Erythroblast (primary cell): ENCODE data around the gene FNDC3B.

Experiments
- GATA1 ChIP-seq: IDR thresholded peaks from 2 replicates; pipeline ENCODE4 v1.6.1; 2011; ENCODE audit warnings: low read depth, mild to moderate bottlenecking, control low read depth, low read length, moderate library complexity
- POLR2A ChIP-seq: IDR thresholded peaks from 2 replicates; pipeline ENCODE4 v1.6.1; 2011; ENCODE audit warnings: mild to moderate bottlenecking, low read length

GRCh38 chr3:172216911-172217310 is 177.5 kb downstream of the FNDC3B start:
- TF ChIP-seq POLR2A, result no peak
- TF ChIP-seq GATA1, result no peak
